ENCODE data around the gene RRM1.

RRM1 gene

GRCh38 chr11:4187055-4187988 lies 92.7 kb downstream of the RRM1 start:
- H2AFZ ChIP-seq (ENCODE audit: low read depth, low read length): peak overlapping the region; percentile 83
- H3K4me3 ChIP-seq (ENCODE audit: low read length): peak overlapping the region; percentile 57
- H3K36me3 ChIP-seq (ENCODE audit: insufficient read depth, low read length): no peaks in the 10 kb centered on the region
- H3K9me3 ChIP-seq (ENCODE audit: low read length): no peaks in the 10 kb centered on the region
- no peaks in the 10 kb centered on the region for H3K4me1 ChIP-seq (ENCODE audit: insufficient read depth, low read length)
- H3K27me3 ChIP-seq (ENCODE audit: insufficient read depth, low read length): peaks cover 26% of the 10 kb centered on the region
